Measurements from ENCODE around the gene BCO2.
"Not testable (repeated sequence)": the region's sequence is repeated elsewhere in the genome, so short reads cannot be mapped to it uniquely, and the experiment has no call there.

The BCO2 gene

GRCh38 chr11:112150517-112150916 is 24.8 kb upstream of the BCO2 start:
- TF ChIP-seq CTCF (IDR thresholded peaks at IDR 0.05; ENCODE audit: borderline replicate concordance, insufficient read depth, low read depth, low read length) = no peak
- H3K4me3 ChIP-seq (ENCODE audit: low read depth, low read length) = no peak overlapping the region

- H3K4me3 ChIP-seq (ENCODE audit: low read depth, low read length) = no peak overlapping the region
- no peak for TF ChIP-seq CTCF (IDR thresholded peaks at IDR 0.05; ENCODE audit: borderline replicate concordance, insufficient read depth, low read depth, low read length)
These were observed 19.0 kb upstream of the BCO2 start for GRCh38 chr11:112156153-112156955.

GRCh38 chr11:112156956-112157766 is 18.2 kb upstream of the BCO2 start:
- no peak overlapping the region for H3K4me3 ChIP-seq (ENCODE audit: low read depth, low read length)

GRCh38 chr11:112159098-112160065 is 15.9 kb upstream of the BCO2 start:
- no peak for TF ChIP-seq CTCF (IDR thresholded peaks at IDR 0.05; ENCODE audit: borderline replicate concordance, insufficient read depth, low read depth, low read length)
- no peak overlapping the region for H3K4me3 ChIP-seq (ENCODE audit: low read depth, low read length)

More at GRCh38 chr11:112156956-112157766, 18.2 kb upstream of the BCO2 start:
- no peak for TF ChIP-seq CTCF (IDR thresholded peaks at IDR 0.05; ENCODE audit: borderline replicate concordance, insufficient read depth, low read depth, low read length)

- H3K4me3 ChIP-seq (ENCODE audit: low read depth, low read length) = no peak overlapping the region
- no peak for TF ChIP-seq CTCF (IDR thresholded peaks at IDR 0.05; ENCODE audit: borderline replicate concordance, insufficient read depth, low read depth, low read length)
These were observed 15.0 kb upstream of the BCO2 start for GRCh38 chr11:112160091-112160848.

GRCh38 chr11:112161012-112161411 is 14.3 kb upstream of the BCO2 start:
- H3K4me3 ChIP-seq (ENCODE audit: low read depth, low read length) = no peak overlapping the region
- TF ChIP-seq CTCF (IDR thresholded peaks at IDR 0.05; ENCODE audit: borderline replicate concordance, insufficient read depth, low read depth, low read length) = no peak

- not testable (repeated sequence) for H3K4me3 ChIP-seq (ENCODE audit: low read depth, low read length)
These were observed 13.1 kb upstream of the BCO2 start for GRCh38 chr11:112162200-112162599.

Measured in GM12875 (cell line).